SK-N-SH treated with all-trans-retinoic acid at 6 μM for 48 hours (cell line): ENCODE results near the gene LYPD5.
A peak's percentile ranks its signal among the peaks of the same experiment; 100 is the strongest.

Source experiments
- ATAC-seq: fragments of 200-7000 bp; cut with Tn5 transposase; 3 replicates; pipeline ENCODE4 v1.9.1; 2020; ENCODE audit warnings: mild to moderate bottlenecking, moderate library complexity
- ARNTL ChIP-seq: fragments of 450-650 bp; formaldehyde crosslinking; IDR thresholded peaks from 2 replicates; pipeline ENCODE4 v1.5.0; 2020; ENCODE audit warnings: low read depth, mild to moderate bottlenecking, moderate library complexity, borderline replicate concordance
- BACH2 ChIP-seq: fragments of 250-450 bp; sonication (Bioruptor Pico); IDR thresholded peaks from 2 replicates; pipeline ENCODE4 v1.9.0; 2021; ENCODE audit warnings: mild to moderate bottlenecking, borderline replicate concordance
- CSDC2 ChIP-seq: fragments of 250-450 bp; sonication (Bioruptor Pico); IDR thresholded peaks from 2 replicates; pipeline ENCODE4 v1.5.0; 2020; ENCODE audit warnings: mild to moderate bottlenecking, moderate library complexity
- ESRRG ChIP-seq: fragments of 250-450 bp; sonication (Bioruptor Pico); IDR thresholded peaks from 2 replicates; pipeline ENCODE4 v1.6.1; 2021; ENCODE audit warnings: mild to moderate bottlenecking
- GLIS3 ChIP-seq: fragments of 250-450 bp; sonication (Bioruptor Pico); IDR thresholded peaks from 2 replicates; pipeline ENCODE4 v1.5.0; 2020; ENCODE audit warnings: mild to moderate bottlenecking, moderate library complexity
- ISL1 ChIP-seq: fragments of 250-450 bp; sonication (Bioruptor Pico); IDR thresholded peaks from 2 replicates; pipeline ENCODE4 v2.1.2; 2022; ENCODE audit warnings: mild to moderate bottlenecking, moderate library complexity
- OSR1 ChIP-seq: fragments of 250-450 bp; sonication (Bioruptor Pico); IDR thresholded peaks from 2 replicates; pipeline ENCODE4 v1.8.0; 2022; ENCODE audit warnings: moderate library complexity, mild to moderate bottlenecking, inconsistent platforms
- PPARA ChIP-seq: fragments of 250-450 bp; sonication (Bioruptor Pico); IDR thresholded peaks from 2 replicates; pipeline ENCODE4 v1.5.0; 2020; ENCODE audit warnings: mild to moderate bottlenecking, borderline replicate concordance
- SNAI2 ChIP-seq: fragments of 250-450 bp; sonication (Bioruptor Pico); IDR thresholded peaks from 2 replicates; pipeline ENCODE4 v1.5.0; 2020; ENCODE audit warnings: mild to moderate bottlenecking, moderate library complexity
- TCF4 ChIP-seq: fragments of 250-450 bp; sonication (Bioruptor Pico); IDR thresholded peaks from 2 replicates; pipeline ENCODE4 v1.8.0; 2021; ENCODE audit warnings: mild to moderate bottlenecking, moderate library complexity, borderline replicate concordance
- TOX ChIP-seq: fragments of 250-450 bp; sonication (Bioruptor Pico); IDR thresholded peaks from 2 replicates; pipeline ENCODE4 v1.8.0; 2021; ENCODE audit warnings: mild to moderate bottlenecking, moderate library complexity, borderline replicate concordance
- ZC3H10 ChIP-seq: fragments of 250-450 bp; sonication (Bioruptor Pico); IDR thresholded peaks from 2 replicates; pipeline ENCODE4 v1.5.1; 2021; ENCODE audit warnings: mild to moderate bottlenecking, moderate library complexity
- ZFP30 ChIP-seq: fragments of 450-650 bp; formaldehyde crosslinking; IDR thresholded peaks from 2 replicates; pipeline ENCODE4 v1.5.0; 2022; ENCODE audit warnings: mild to moderate bottlenecking, moderate library complexity
- ZNF70 ChIP-seq: fragments of 450-650 bp; formaldehyde crosslinking; IDR thresholded peaks from 2 replicates; pipeline ENCODE4 v1.5.0; 2020; ENCODE audit warnings: mild to moderate bottlenecking, moderate library complexity
- ZNF8 ChIP-seq: fragments of 450-650 bp; formaldehyde crosslinking; IDR thresholded peaks from 2 replicates; pipeline ENCODE4 v1.5.0; 2020; ENCODE audit warnings: mild to moderate bottlenecking, moderate library complexity
- TF ChIP-seq, protein P1 (sequence below): fragments of 250-450 bp; sonication (Bioruptor Pico); IDR thresholded peaks from 2 replicates; pipeline ENCODE4 v1.8.0; 2020; ENCODE audit warnings: mild to moderate bottlenecking, moderate library complexity, borderline replicate concordance
- TF ChIP-seq, protein P2 (sequence below): fragments of 250-450 bp; sonication (Bioruptor Pico); IDR thresholded peaks from 2 replicates; pipeline ENCODE4 v1.5.1; 2020; ENCODE audit warnings: low read depth, mild to moderate bottlenecking, moderate library complexity
- TF ChIP-seq, protein P3 (sequence below): fragments of 250-450 bp; sonication (Bioruptor Pico); IDR thresholded peaks from 2 replicates; pipeline ENCODE4 v1.5.1; 2021; ENCODE audit warnings: mild to moderate bottlenecking, moderate library complexity
- TF ChIP-seq, protein P4 (sequence below): fragments of 250-450 bp; sonication (Bioruptor Pico); IDR thresholded peaks from 2 replicates; pipeline ENCODE4 v1.5.0; 2020; ENCODE audit warnings: mild to moderate bottlenecking, moderate library complexity
- TF ChIP-seq, protein P5 (sequence below): fragments of 250-450 bp; sonication (Bioruptor Pico); IDR thresholded peaks from 2 replicates; pipeline ENCODE4 v1.8.0; 2021; ENCODE audit warnings: low read depth, mild to moderate bottlenecking, moderate library complexity, borderline replicate concordance

Gene LYPD5

DNA sequence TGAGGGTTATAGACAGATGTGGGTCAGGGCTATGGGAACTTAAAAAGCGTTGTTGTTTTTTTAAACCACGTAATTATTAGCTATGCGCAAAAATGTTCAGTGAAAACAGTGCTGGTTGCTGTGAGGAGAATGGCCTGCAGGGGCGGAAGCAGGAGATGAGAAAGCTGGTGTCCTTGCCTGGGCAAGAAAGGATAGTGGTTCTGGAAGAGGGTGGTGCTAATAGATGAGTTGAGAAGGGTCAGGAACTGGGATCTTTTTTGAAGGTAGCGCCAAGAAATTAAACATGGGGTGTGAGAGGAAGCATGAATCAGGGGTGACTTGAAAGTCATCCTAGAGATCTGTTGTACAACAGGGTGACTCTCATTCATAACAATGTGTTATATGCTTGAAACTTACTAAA, 42.7 kb downstream of the LYPD5 start:
- no peak for TF ChIP-seq PPARA (CRISPR knock-in tag)
- no peak for TF ChIP-seq ISL1 (CRISPR knock-in tag)
- no peak for TF ChIP-seq ZNF8 (CRISPR knock-in tag)
- TF ChIP-seq CSDC2 (CRISPR knock-in tag), result no peak
- TF ChIP-seq, protein P1, sequence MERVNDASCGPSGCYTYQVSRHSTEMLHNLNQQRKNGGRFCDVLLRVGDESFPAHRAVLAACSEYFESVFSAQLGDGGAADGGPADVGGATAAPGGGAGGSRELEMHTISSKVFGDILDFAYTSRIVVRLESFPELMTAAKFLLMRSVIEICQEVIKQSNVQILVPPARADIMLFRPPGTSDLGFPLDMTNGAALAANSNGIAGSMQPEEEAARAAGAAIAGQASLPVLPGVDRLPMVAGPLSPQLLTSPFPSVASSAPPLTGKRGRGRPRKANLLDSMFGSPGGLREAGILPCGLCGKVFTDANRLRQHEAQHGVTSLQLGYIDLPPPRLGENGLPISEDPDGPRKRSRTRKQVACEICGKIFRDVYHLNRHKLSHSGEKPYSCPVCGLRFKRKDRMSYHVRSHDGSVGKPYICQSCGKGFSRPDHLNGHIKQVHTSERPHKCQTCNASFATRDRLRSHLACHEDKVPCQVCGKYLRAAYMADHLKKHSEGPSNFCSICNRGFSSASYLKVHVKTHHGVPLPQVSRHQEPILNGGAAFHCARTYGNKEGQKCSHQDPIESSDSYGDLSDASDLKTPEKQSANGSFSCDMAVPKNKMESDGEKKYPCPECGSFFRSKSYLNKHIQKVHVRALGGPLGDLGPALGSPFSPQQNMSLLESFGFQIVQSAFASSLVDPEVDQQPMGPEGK (CRISPR knock-in tag), result no peak
- TF ChIP-seq TCF4, result no peak
- peak; percentile 32 for ATAC-seq

DNA sequence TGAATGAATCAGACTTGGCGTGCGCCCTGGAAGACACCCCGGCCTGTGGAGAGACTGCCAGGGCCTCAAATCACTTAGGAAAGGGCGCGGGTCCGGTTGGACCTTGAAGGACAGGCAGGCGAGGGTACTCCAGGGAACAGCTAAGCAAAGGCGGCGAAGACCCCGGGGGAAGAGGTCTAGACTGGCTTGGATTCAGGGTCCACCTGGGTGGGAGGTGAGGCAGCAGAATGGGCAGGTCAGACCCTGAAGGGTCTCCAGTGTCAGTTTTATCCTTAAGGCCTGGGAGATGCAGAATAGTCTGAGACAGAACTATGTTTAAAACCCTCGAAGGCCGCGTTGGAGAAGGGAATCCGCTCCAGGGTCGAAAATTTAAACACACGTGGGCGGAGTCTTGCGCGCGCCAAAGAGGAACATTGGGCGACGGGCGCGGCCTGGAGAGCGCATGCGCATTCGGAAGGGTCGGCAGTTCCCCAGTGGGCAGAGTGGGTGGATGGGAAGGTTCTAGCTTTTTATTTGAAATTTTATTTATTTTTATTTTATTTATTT, 46.9 kb downstream of the LYPD5 start:
- peak; percentile 38 for ATAC-seq
- TF ChIP-seq ZFP30 (CRISPR knock-in tag), result no peak
- no peak for TF ChIP-seq CSDC2 (CRISPR knock-in tag)
- TF ChIP-seq OSR1 (CRISPR knock-in tag), result no peak
- no peak for TF ChIP-seq ESRRG (CRISPR knock-in tag)
- no peak for TF ChIP-seq GLIS3 (CRISPR knock-in tag)
- no peak for TF ChIP-seq ZNF8 (CRISPR knock-in tag)
- TF ChIP-seq TCF4, result no peak
- no peak for TF ChIP-seq ISL1 (CRISPR knock-in tag)
- no peak for TF ChIP-seq ZC3H10 (CRISPR knock-in tag)
- TF ChIP-seq, protein P2, sequence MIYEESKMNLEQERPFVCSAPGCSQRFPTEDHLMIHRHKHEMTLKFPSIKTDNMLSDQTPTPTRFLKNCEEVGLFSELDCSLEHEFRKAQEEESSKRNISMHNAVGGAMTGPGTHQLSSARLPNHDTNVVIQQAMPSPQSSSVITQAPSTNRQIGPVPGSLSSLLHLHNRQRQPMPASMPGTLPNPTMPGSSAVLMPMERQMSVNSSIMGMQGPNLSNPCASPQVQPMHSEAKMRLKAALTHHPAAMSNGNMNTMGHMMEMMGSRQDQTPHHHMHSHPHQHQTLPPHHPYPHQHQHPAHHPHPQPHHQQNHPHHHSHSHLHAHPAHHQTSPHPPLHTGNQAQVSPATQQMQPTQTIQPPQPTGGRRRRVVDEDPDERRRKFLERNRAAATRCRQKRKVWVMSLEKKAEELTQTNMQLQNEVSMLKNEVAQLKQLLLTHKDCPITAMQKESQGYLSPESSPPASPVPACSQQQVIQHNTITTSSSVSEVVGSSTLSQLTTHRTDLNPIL (CRISPR knock-in tag), result no peak
- no peak for TF ChIP-seq PPARA (CRISPR knock-in tag)
- TF ChIP-seq, protein P1 (CRISPR knock-in tag), result no peak
- no peak for TF ChIP-seq SNAI2 (CRISPR knock-in tag)
- TF ChIP-seq, protein P3, sequence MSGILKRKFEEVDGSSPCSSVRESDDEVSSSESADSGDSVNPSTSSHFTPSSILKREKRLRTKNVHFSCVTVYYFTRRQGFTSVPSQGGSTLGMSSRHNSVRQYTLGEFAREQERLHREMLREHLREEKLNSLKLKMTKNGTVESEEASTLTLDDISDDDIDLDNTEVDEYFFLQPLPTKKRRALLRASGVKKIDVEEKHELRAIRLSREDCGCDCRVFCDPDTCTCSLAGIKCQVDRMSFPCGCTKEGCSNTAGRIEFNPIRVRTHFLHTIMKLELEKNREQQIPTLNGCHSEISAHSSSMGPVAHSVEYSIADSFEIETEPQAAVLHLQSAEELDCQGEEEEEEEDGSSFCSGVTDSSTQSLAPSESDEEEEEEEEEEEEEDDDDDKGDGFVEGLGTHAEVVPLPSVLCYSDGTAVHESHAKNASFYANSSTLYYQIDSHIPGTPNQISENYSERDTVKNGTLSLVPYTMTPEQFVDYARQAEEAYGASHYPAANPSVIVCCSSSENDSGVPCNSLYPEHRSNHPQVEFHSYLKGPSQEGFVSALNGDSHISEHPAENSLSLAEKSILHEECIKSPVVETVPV (CRISPR knock-in tag), result no peak
- TF ChIP-seq, protein P4, sequence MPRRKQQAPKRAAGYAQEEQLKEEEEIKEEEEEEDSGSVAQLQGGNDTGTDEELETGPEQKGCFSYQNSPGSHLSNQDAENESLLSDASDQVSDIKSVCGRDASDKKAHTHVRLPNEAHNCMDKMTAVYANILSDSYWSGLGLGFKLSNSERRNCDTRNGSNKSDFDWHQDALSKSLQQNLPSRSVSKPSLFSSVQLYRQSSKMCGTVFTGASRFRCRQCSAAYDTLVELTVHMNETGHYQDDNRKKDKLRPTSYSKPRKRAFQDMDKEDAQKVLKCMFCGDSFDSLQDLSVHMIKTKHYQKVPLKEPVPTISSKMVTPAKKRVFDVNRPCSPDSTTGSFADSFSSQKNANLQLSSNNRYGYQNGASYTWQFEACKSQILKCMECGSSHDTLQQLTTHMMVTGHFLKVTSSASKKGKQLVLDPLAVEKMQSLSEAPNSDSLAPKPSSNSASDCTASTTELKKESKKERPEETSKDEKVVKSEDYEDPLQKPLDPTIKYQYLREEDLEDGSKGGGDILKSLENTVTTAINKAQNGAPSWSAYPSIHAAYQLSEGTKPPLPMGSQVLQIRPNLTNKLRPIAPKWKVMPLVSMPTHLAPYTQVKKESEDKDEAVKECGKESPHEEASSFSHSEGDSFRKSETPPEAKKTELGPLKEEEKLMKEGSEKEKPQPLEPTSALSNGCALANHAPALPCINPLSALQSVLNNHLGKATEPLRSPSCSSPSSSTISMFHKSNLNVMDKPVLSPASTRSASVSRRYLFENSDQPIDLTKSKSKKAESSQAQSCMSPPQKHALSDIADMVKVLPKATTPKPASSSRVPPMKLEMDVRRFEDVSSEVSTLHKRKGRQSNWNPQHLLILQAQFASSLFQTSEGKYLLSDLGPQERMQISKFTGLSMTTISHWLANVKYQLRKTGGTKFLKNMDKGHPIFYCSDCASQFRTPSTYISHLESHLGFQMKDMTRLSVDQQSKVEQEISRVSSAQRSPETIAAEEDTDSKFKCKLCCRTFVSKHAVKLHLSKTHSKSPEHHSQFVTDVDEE (CRISPR knock-in tag), result no peak
- TF ChIP-seq ARNTL, result no peak
- no peak for TF ChIP-seq BACH2 (CRISPR knock-in tag)
- no peak for TF ChIP-seq ZNF70 (CRISPR knock-in tag)
- TF ChIP-seq, protein P5, sequence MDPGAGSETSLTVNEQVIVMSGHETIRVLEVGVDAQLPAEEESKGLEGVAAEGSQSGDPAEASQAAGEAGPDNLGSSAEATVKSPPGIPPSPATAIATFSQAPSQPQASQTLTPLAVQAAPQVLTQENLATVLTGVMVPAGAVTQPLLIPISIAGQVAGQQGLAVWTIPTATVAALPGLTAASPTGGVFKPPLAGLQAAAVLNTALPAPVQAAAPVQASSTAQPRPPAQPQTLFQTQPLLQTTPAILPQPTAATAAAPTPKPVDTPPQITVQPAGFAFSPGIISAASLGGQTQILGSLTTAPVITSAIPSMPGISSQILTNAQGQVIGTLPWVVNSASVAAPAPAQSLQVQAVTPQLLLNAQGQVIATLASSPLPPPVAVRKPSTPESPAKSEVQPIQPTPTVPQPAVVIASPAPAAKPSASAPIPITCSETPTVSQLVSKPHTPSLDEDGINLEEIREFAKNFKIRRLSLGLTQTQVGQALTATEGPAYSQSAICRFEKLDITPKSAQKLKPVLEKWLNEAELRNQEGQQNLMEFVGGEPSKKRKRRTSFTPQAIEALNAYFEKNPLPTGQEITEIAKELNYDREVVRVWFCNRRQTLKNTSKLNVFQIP, result no peak
- no peak for TF ChIP-seq TOX (CRISPR knock-in tag)
